IMR-90 (cell line): ENCODE data around the gene KLHL29.

Experiments
- CTCF ChIP-seq: conservative IDR thresholded peaks from 2 replicates; pipeline ENCODE4 v1.5.1; 2012; ENCODE audit warnings: mild to moderate bottlenecking, low read depth, low read length, improper control_type of control experiment
- FOS ChIP-seq: fragments of 150-350 bp; IDR thresholded peaks from 2 replicates; pipeline ENCODE4 v1.6.1; 2016; ENCODE audit warnings: low read depth, low read length
- RCOR1 ChIP-seq: IDR thresholded peaks from 2 replicates; pipeline ENCODE4 v1.6.1; 2012; ENCODE audit warnings: mild to moderate bottlenecking, low read length, improper control_type of control experiment; ENCODE audit not compliant: insufficient replicate concordance

GRCh38 chr2:23417310-23417709 lies 32.3 kb downstream of the KLHL29 start:
- no peak for TF ChIP-seq CTCF
- TF ChIP-seq FOS, result no peak
- TF ChIP-seq RCOR1, result no peak
